Fibroblast of the aortic adventitia (primary cell): ENCODE data around the gene MYO5A. TPM values are rescaled to one million over a fixed set of nuclear protein-coding genes. Genes with fewer than 3 reads are reported as not detected.
A peak's percentile ranks its signal among the peaks of the same experiment; 100 is the strongest.

Source experiments
- DNase-seq: peaks from one replicate; pipeline ENCODE4 v3.0.0-alpha.2; 2010; ENCODE audit warnings: low read depth
- H3K4me3 ChIP-seq: 2 replicates; pipeline ENCODE4 v1.5.1; 2011; ENCODE audit warnings: low read depth, mild to moderate bottlenecking, control low read depth, low read length, moderate library complexity
- total RNA-seq: library from RNA; depleted of rRNA; stranded (reverse); fragments of >200 nt; gene quantifications from 2 replicates; pipeline ENCODE4 v1.2.3, GENCODE V29; 2012; ENCODE audit warnings: low replicate concordance
- TF ChIP-seq, protein P1 (sequence below): IDR thresholded peaks from 2 replicates; pipeline ENCODE4 v1.5.1; 2011; ENCODE audit warnings: mild to moderate bottlenecking, low read length, control low read depth, inconsistent platforms; ENCODE audit not compliant: insufficient read depth

Gene MYO5A
- total RNA-seq, 1 donor = 80.3 TPM

DNA sequence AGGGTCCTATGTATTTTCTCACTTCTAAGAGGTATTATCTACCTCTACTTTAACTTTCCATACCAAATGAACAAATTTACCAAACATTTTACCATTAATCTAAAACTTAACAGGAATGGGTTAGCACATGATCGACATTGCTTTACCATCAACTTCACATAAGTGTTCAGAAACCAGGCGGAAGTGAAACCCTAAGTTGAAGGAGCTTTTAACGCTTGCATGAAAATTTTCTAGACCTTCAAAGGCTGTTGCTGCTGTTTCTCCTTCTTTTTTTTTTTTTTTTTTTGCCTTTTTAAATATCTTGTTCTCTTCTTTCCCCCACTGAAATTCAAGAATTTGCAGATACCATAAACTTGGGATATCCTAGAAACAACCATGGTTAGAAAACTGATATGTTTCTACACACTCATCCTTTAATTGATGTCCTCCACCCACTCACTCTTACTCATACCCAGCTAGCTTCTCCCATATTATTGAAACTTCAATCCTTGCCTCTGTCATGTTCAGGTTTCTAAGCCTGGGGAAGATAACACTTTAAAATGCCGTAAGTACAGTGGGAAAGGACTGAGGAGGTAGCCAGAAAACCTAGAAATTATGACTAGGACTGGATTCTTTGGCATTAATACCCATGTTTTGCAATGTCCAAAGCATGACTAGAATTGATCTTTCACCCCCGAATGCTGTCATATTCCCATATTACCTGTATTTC, 24.7 kb downstream of the MYO5A start:
- H3K4me3 ChIP-seq = no peak overlapping the region
- DNase-seq = peak; percentile 61
- TF ChIP-seq, protein P1, sequence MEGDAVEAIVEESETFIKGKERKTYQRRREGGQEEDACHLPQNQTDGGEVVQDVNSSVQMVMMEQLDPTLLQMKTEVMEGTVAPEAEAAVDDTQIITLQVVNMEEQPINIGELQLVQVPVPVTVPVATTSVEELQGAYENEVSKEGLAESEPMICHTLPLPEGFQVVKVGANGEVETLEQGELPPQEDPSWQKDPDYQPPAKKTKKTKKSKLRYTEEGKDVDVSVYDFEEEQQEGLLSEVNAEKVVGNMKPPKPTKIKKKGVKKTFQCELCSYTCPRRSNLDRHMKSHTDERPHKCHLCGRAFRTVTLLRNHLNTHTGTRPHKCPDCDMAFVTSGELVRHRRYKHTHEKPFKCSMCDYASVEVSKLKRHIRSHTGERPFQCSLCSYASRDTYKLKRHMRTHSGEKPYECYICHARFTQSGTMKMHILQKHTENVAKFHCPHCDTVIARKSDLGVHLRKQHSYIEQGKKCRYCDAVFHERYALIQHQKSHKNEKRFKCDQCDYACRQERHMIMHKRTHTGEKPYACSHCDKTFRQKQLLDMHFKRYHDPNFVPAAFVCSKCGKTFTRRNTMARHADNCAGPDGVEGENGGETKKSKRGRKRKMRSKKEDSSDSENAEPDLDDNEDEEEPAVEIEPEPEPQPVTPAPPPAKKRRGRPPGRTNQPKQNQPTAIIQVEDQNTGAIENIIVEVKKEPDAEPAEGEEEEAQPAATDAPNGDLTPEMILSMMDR = no peak

DNA sequence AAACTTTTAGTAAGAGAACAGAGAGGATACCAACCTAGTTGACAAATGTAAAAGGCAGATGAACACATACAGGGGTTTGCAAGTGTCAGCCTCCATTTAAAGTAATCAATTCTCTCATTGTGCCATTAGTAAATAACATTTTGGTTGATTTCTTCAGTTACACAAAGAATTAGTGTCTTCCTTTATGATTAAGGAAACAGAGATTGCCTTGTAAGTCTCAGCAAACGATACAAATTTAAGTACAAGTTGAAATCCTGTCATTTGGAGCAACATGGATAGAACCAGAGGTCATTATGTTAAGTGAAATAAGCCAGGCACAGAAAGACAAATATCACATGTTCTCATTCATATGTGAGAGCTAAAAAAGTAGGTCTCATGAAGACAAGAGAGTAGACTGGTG, 26.1 kb downstream of the MYO5A start:
- no peak overlapping the region for H3K4me3 ChIP-seq
- DNase-seq = no peak
- TF ChIP-seq, protein P1 = no peak

DNA sequence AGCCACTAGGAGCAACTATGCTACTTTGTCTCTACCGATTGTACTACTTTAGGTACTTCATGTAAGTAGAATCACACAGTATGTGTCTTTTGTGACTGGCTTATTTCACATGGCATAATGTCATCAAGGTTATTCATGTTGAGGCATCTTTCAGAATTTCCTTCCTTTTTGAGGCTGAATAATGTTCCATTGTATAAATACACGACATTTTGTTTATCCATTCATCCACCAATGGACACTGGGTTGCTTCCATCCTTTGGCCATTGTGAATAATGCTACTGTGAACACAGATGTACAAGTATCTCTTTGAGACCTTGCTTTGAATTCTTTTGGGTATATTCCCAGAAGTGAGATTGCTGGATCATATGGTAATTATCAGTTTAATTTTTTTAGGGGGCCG, 29.2 kb downstream of the MYO5A start:
- TF ChIP-seq, protein P1 = no peak
- no peak for DNase-seq

DNA sequence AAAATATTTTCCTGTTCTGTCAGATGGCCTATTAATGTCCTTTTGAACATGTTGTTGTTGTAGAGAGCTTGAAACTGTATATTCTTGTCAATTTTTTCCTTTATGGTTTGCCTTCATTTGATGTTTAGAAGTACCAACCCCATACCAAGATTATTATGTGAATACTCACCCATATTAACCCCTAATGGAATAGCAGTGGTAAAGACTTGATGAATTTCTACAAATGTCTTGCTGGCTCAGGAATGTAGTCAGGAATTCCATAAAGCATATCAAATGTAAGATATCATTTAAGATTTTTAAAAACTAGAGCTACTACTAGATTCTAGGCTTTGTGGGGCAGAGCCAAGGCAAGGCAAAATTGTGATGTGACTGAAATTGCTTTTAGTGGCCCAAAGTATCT, 30.0 kb downstream of the MYO5A start:
- no peak overlapping the region for H3K4me3 ChIP-seq
- DNase-seq = no peak
- TF ChIP-seq, protein P1 = no peak

More for the DNA sequence above, 29.2 kb downstream of the MYO5A start:
- no peak overlapping the region for H3K4me3 ChIP-seq

DNA sequence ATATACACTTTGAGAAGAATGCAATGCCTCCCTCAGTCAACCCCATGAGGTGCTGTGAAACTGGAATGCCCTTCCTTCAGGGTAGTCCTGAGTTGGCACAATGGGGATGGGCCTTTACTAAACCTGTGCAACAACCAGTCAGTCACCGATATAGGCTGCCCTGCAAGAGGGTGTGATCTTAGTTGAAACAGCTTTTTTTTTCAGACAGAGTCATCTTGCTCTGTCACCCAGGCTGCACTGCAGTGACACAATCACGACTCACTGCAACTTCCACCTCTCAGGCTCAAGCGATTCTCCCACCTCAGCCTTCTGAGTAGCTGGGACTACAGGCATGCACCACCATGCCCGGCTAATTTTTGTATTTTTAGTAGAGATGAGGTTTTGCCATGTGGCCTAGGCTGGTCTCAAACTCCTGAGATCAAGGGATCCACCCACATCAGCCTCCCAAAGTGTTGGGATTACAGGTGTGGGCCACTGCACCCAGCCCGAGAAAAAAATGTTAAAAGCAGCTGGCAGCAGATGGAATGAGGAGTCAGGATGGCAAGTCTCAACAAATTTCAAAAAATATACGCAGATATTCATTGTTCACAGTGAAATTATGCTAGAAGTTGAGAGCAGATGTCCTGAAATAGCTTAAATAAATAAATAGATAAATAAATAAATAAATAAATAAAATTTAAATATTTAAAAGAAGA, 31.8 kb downstream of the MYO5A start:
- H3K4me3 ChIP-seq = no peak overlapping the region
- TF ChIP-seq, protein P1 = no peak
- peak; percentile 38 for DNase-seq

DNA sequence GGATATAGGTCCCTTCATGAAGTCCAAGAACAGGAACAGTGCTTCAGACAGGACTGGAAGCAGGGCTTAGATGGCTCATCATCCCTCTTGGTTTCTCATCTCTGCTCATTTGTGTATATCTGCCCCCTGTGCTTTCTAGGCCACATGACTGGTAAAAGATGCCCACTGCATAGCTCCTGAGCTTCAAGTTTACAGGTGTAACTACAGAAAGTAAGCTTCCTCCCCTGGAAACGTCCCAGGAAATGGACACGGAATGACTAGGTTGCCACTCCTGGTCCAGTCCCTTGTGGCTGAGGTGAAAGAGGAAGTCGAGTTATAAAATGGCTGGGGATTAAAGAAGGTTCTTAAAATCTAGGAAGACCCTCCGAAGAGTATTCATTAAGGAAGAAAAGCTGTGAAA, 32.5 kb downstream of the MYO5A start:
- DNase-seq = no peak
- TF ChIP-seq, protein P1 = no peak
- H3K4me3 ChIP-seq = no peak overlapping the region

DNA sequence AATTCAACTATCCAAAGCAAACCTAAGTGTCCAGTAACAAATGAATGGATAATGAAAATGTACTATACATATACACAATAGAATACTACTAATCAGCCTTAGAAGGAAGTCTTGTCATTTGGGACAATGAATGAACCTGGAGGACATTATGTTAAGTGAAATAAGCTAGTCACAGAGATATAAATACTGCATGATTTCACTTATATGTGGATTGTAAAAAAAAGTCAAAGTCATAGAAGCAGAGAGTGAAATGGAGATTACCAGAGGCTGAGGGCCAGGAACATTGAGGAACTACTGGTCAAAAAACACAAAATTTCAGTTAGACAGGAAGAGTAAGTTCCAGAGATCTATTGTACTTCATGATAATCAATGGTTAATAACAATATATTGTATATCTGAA, 33.6 kb downstream of the MYO5A start:
- TF ChIP-seq, protein P1 = no peak
- H3K4me3 ChIP-seq = no peak overlapping the region
- no peak for DNase-seq
